Panc1 (cell line): ENCODE measurements around the gene A2M. TPM values are rescaled to one million over a fixed set of nuclear protein-coding genes. Genes with fewer than 3 reads are reported as not detected.

Experiments
- ATAC-seq: fragments of 200-7000 bp; cut with Tn5 transposase; 2 replicates; pipeline ENCODE4 v1.9.1; 2020; ENCODE audit warnings: mild to moderate bottlenecking, moderate library complexity
- BruUV-seq: library from RNA; stranded (reverse); fragments of 400-500 nt; replicated peaks from 2 replicates; lab custom pipeline; 2021; lab: Mats Ljungman, UMichigan
- CTCF ChIA-PET: fragments of 300-600 bp; sonication (Branson Sonifier 250); formaldehyde crosslinking; loops from one replicate; lab custom pipeline; 2022; ENCODE audit warnings: antibody characterized with exemption; lab: Charles Lee
- POLR2A ChIA-PET: fragments of 300-600 bp; sonication (Branson Sonifier 250); formaldehyde crosslinking; loops from one replicate; lab custom pipeline; 2022; ENCODE audit warnings: antibody characterized with exemption; lab: Charles Lee
- DNase-seq: peaks from one replicate; pipeline ENCODE4 v3.0.0-alpha.2; 2010; ENCODE audit warnings: low read depth, low spot score
- H3K27ac ChIP-seq: 2 replicates; pipeline ENCODE4 v1.5.1; 2011; ENCODE audit warnings: mild to moderate bottlenecking, low read length, inconsistent platforms
- H3K27me3 ChIP-seq: fragments of 200-500 bp; sonication (Bioruptor generic); 2 replicates; pipeline ENCODE4 v1.6.0; 2014; ENCODE audit warnings: low read length, inconsistent platforms; ENCODE audit not compliant: control insufficient read depth, insufficient read depth
- H3K36me3 ChIP-seq: fragments of 200-500 bp; sonication (Bioruptor generic); 2 replicates; pipeline ENCODE4 v1.5.1; 2014; ENCODE audit warnings: inconsistent platforms, mild to moderate bottlenecking, low read length, moderate library complexity; ENCODE audit not compliant: control insufficient read depth, insufficient read depth
- H3K4me1 ChIP-seq: 2 replicates; pipeline ENCODE4 v1.5.1; 2011; ENCODE audit warnings: inconsistent platforms, mild to moderate bottlenecking, low read length, moderate library complexity; ENCODE audit not compliant: control insufficient read depth, insufficient read depth
- H3K4me3 ChIP-seq, 2 experiments: 2 replicates each; pipeline ENCODE4 v1.5.1; 2011 to 2012; ENCODE audit warnings: low read depth in 2 of 2, low read length in 2 of 2, mild to moderate bottlenecking in 2 of 2, inconsistent platforms in 1 of 2, moderate library complexity in 1 of 2
- H3K9me3 ChIP-seq: fragments of 200-500 bp; sonication (Bioruptor generic); 2 replicates; pipeline ENCODE4 v1.5.1; 2014; ENCODE audit warnings: low read depth, mild to moderate bottlenecking, inconsistent platforms, low read length, moderate library complexity; ENCODE audit not compliant: control insufficient read depth, insufficient read depth
- POLR2AphosphoS5 ChIP-seq: IDR thresholded peaks from 2 replicates; pipeline ENCODE4 v1.6.1; 2012; ENCODE audit warnings: mild to moderate bottlenecking, low read depth, low read length, moderate library complexity
- SIN3A ChIP-seq: IDR thresholded peaks from 2 replicates; pipeline ENCODE4 v1.6.1; 2012; ENCODE audit warnings: low read depth, mild to moderate bottlenecking, low read length, moderate library complexity, borderline replicate concordance; ENCODE audit not compliant: insufficient read depth
- TCF7L2 ChIP-seq: IDR thresholded peaks from 2 replicates; pipeline ENCODE4 v1.6.1; 2011; ENCODE audit warnings: mild to moderate bottlenecking, low read depth, low read length, inconsistent platforms
- in situ Hi-C: cut with HindIII; loops from 2 replicates; pipeline ENCODE4 v1.10.0; 2016; ENCODE audit warnings: low sequenced_read_pairs, low pct_unique_long_range_greater_than_20kb
- intact Hi-C: fragments of 100-400 bp; cut with micrococcal nuclease; formaldehyde crosslinking; loops from one replicate; pipeline ENCODE4 v1.10.0; 2022; ENCODE audit not compliant: unreplicated experiment
- total RNA-seq: library from RNA; stranded (reverse); gene quantifications from one replicate; pipeline ENCODE4 v1.2.1, GENCODE V29; 2021; ENCODE audit not compliant: unreplicated experiment
- TF ChIP-seq, protein P1 (sequence below): fragments of 450-650 bp; IDR thresholded peaks from 2 replicates; pipeline ENCODE4 v1.5.1; 2017; ENCODE audit warnings: mild to moderate bottlenecking
- TF ChIP-seq, protein P2 (sequence below), 2 experiments: IDR thresholded peaks; 2 replicates each; pipeline ENCODE4 v1.6.1; 2011 to 2012; ENCODE audit warnings: low read depth in 2 of 2, control low read depth in 1 of 2, low read length in 1 of 2, mild to moderate bottlenecking in 1 of 2, moderate library complexity in 1 of 2; ENCODE audit not compliant: insufficient read depth in 1 of 2

A2M gene
- total RNA-seq, 1 experiment from 2014 or later: 2.1 TPM

DNA sequence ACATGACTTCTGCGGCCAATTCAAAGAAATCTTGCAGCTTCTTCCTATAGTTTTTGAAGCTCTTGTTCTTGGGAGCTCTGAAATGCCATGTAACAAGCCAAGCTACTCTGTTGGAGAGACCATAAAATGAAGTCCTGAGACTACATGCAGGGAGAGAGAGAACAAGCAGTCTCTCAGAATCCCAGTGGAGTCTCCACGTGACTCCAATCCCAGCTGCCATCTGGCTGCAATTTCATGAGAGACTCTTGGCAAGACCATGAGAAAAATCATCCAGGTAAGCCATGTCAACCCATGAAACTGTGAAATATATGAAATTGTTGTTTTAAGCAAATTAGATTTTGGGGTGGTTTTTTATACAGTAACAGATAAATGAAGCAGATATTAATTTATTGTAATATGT, 72.0 kb downstream of the A2M start:
- ChIA-PET CTCF (no interaction called here), POLR2A (no interaction called here)
- Histone ChIP-seq H3K27me3 (no peaks in the 10 kb centered on the region; the same call in 1 of the 2 replicates), H3K27ac (no peak overlapping the region), H3K9me3 (no peaks in the 10 kb centered on the region), H3K4me1 (no peaks in the 10 kb centered on the region), H3K4me3 (no peak overlapping the region), H3K36me3 (no peaks in the 10 kb centered on the region)
- TF ChIP-seq, protein P1, sequence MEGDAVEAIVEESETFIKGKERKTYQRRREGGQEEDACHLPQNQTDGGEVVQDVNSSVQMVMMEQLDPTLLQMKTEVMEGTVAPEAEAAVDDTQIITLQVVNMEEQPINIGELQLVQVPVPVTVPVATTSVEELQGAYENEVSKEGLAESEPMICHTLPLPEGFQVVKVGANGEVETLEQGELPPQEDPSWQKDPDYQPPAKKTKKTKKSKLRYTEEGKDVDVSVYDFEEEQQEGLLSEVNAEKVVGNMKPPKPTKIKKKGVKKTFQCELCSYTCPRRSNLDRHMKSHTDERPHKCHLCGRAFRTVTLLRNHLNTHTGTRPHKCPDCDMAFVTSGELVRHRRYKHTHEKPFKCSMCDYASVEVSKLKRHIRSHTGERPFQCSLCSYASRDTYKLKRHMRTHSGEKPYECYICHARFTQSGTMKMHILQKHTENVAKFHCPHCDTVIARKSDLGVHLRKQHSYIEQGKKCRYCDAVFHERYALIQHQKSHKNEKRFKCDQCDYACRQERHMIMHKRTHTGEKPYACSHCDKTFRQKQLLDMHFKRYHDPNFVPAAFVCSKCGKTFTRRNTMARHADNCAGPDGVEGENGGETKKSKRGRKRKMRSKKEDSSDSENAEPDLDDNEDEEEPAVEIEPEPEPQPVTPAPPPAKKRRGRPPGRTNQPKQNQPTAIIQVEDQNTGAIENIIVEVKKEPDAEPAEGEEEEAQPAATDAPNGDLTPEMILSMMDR: no peak
- TF ChIP-seq TCF7L2 (no peak), POLR2AphosphoS5 (no peak), SIN3A (no peak)
- TF ChIP-seq, protein P2, sequence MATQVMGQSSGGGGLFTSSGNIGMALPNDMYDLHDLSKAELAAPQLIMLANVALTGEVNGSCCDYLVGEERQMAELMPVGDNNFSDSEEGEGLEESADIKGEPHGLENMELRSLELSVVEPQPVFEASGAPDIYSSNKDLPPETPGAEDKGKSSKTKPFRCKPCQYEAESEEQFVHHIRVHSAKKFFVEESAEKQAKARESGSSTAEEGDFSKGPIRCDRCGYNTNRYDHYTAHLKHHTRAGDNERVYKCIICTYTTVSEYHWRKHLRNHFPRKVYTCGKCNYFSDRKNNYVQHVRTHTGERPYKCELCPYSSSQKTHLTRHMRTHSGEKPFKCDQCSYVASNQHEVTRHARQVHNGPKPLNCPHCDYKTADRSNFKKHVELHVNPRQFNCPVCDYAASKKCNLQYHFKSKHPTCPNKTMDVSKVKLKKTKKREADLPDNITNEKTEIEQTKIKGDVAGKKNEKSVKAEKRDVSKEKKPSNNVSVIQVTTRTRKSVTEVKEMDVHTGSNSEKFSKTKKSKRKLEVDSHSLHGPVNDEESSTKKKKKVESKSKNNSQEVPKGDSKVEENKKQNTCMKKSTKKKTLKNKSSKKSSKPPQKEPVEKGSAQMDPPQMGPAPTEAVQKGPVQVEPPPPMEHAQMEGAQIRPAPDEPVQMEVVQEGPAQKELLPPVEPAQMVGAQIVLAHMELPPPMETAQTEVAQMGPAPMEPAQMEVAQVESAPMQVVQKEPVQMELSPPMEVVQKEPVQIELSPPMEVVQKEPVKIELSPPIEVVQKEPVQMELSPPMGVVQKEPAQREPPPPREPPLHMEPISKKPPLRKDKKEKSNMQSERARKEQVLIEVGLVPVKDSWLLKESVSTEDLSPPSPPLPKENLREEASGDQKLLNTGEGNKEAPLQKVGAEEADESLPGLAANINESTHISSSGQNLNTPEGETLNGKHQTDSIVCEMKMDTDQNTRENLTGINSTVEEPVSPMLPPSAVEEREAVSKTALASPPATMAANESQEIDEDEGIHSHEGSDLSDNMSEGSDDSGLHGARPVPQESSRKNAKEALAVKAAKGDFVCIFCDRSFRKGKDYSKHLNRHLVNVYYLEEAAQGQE (IDR thresholded peaks at IDR 0.05; ENCODE audit: insufficient read depth in 1 of 2, low read depth in 2 of 2, low read length in 1 of 2): no peak
- BruUV-seq: no TSS peak
- in situ Hi-C loops: no loop called here
- intact Hi-C loops: loop anchor here (10.0 kb wide), 3 partner anchors 359 to 499 kb away; partner anchors contain the start of gene CLEC4E
- DNase-seq (no peak), ATAC-seq (no peak)

DNA sequence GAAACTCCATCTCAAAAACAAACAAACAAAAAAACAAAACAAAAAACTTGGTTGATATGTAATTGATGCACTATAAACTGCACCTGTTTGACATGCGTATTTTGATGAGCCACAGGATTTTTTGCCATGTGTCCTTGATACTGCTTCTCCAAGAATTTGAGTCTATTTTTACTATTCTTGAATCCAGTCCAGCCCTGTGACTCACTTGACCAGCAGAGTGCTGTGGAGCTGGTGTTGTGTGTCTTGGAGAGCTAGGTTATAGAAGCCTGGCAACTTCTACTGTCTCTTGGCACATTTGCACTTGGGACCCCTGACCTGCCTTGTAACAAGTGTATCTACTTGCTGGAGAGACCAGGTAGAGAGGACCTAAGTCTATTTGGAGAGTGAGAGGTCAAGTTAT, 74.4 kb downstream of the A2M start:
- no peaks in the 10 kb centered on the region for H3K4me1 ChIP-seq
- intact Hi-C loops: loop anchor here (10.0 kb wide), 3 partner anchors 357 to 497 kb away; partner anchors contain the start of gene CLEC4E
- no peaks in the 10 kb centered on the region for H3K9me3 ChIP-seq
- no peak overlapping the region for H3K4me3 ChIP-seq
- H3K36me3 ChIP-seq: no peaks in the 10 kb centered on the region
- ChIA-PET CTCF (interaction anchor here (0.7 kb wide), 1 partner anchor 91 kb away, joined by 4 read pairs; no protein-coding TSS in a partner anchor), POLR2A (no interaction called here)
- H3K27me3 ChIP-seq: no peaks in the 10 kb centered on the region; the same call in 1 of the 2 replicates
- in situ Hi-C loops: no loop called here
- TF ChIP-seq SIN3A (no peak), POLR2AphosphoS5 (no peak), TCF7L2 (no peak)
- TF ChIP-seq, protein P2 (IDR thresholded peaks at IDR 0.05; ENCODE audit: insufficient read depth in 1 of 2, low read depth in 2 of 2, low read length in 1 of 2): no peak
- TF ChIP-seq, protein P1: no peak
- H3K27ac ChIP-seq: no peak overlapping the region
- ATAC-seq: no peak
- no TSS peak for BruUV-seq
- DNase-seq: no peak
